H1 (cell line): ENCODE measurements around the gene BABAM2. TPM values are rescaled to one million over a fixed set of nuclear protein-coding genes. Genes with fewer than 3 reads are reported as not detected.

ENCODE experiments used
- CTCF ChIA-PET: fragments of 300-600 bp; sonication (Branson Sonifier 250); formaldehyde crosslinking; loops from one replicate; lab custom pipeline; 2021; ENCODE audit not compliant: partially characterized antibody; lab: Charles Lee
- POLR2A ChIA-PET: fragments of 300-600 bp; sonication (Branson Sonifier 250); formaldehyde crosslinking; loops from one replicate; lab custom pipeline; 2021; ENCODE audit warnings: inconsistent platforms; ENCODE audit not compliant: partially characterized antibody; lab: Charles Lee
- DNase-seq, 2 experiments: peaks; one replicate each; pipeline versions ENCODE4 v3.0.0 to v3.0.0-alpha.2; 2010 to 2022; ENCODE audit warnings: low spot score in 2 of 2, low read depth in 1 of 2, mixed read lengths in 1 of 2
- FAIRE-seq: peaks from 2 replicates; lab custom pipeline; 2011; peaks lifted over from hg19 to GRCh38; lab: Jason Lieb, UNC
- H2AFZ ChIP-seq: 2 replicates; pipeline ENCODE4 v1.8.1; 2012; ENCODE audit warnings: low read length, inconsistent platforms
- H2AK5ac ChIP-seq: 2 replicates; pipeline ENCODE4 v1.6.1; 2013; ENCODE audit warnings: low read depth, low read length
- H2BK120ac ChIP-seq: replicated peaks from 2 replicates; pipeline ENCODE3; 2013; ENCODE audit warnings: low read depth, low read length, inconsistent platforms
- H2BK12ac ChIP-seq: 2 replicates; pipeline ENCODE4 v1.6.1; 2013; ENCODE audit warnings: low read depth, low read length
- H2BK15ac ChIP-seq: 2 replicates; pipeline ENCODE4 v1.6.1; 2013; ENCODE audit warnings: low read length
- H2BK20ac ChIP-seq: 2 replicates; pipeline ENCODE4 v1.6.1; 2013; ENCODE audit warnings: low read length
- H2BK5ac ChIP-seq: 2 replicates; pipeline ENCODE4 v1.6.1; 2013; ENCODE audit warnings: low read depth, low read length
- H3K14ac ChIP-seq: 2 replicates; pipeline ENCODE4 v1.6.1; 2013; ENCODE audit warnings: inconsistent platforms; ENCODE audit not compliant: insufficient read length
- H3K18ac ChIP-seq: 2 replicates; pipeline ENCODE4 v1.6.1; 2013; ENCODE audit warnings: low read length; ENCODE audit errors: extremely low read depth
- H3K23ac ChIP-seq: 2 replicates; pipeline ENCODE4 v1.6.1; 2013; ENCODE audit warnings: inconsistent platforms; ENCODE audit not compliant: insufficient read length
- H3K23me2 ChIP-seq: 2 replicates; pipeline ENCODE4 v1.6.1; 2013; ENCODE audit warnings: low read depth, low read length
- H3K27ac ChIP-seq: 2 replicates; pipeline ENCODE4 v1.6.1; 2011; ENCODE audit warnings: low read depth, low read length, inconsistent platforms
- H3K27me3 ChIP-seq, 4 experiments: replicated peaks in 1 of 4; 1 replicate in 1 of 4; 2 replicates in 3 of 4; pipeline versions ENCODE4 v1.6.1 to v1.8.1; 2011 to 2013; ENCODE audit warnings: low read length in 3 of 4, mild to moderate bottlenecking in 3 of 4, inconsistent platforms in 2 of 4, mixed read lengths in 2 of 4, moderate library complexity in 1 of 4; ENCODE audit not compliant: control insufficient read depth in 3 of 4, insufficient read depth in 3 of 4; ENCODE audit errors: extremely low read depth in 1 of 4
- H3K36me3 ChIP-seq, 4 experiments: 2 replicates each; pipeline versions ENCODE4 v1.6.1 to v1.8.1; 2011 to 2013; ENCODE audit warnings: mild to moderate bottlenecking in 4 of 4, low read length in 3 of 4, moderate library complexity in 2 of 4, control low read depth in 1 of 4, inconsistent platforms in 1 of 4; ENCODE audit not compliant: insufficient read depth in 4 of 4, control insufficient read depth in 2 of 4
- H3K4ac ChIP-seq: replicated peaks from 2 replicates; pipeline ENCODE3; 2013; ENCODE audit warnings: low read length, low read depth, mixed read lengths, inconsistent platforms; ENCODE audit not compliant: insufficient read length
- H3K4me1 ChIP-seq, 4 experiments: replicated peaks in 1 of 4; 1 replicate in 1 of 4; 2 replicates in 3 of 4; pipeline versions ENCODE4 v1.6.1 to v1.8.1; 2011 to 2013; ENCODE audit warnings: low read length in 3 of 4, inconsistent platforms in 2 of 4, mixed read lengths in 1 of 4; ENCODE audit not compliant: insufficient read depth in 4 of 4, control insufficient read depth in 3 of 4
- H3K4me2 ChIP-seq, 2 experiments: 2 replicates each; pipeline versions ENCODE4 v1.6.1 to v1.8.1; 2011 to 2013; ENCODE audit warnings: low read depth in 2 of 2, low read length in 2 of 2, control low read depth in 1 of 2, inconsistent platforms in 1 of 2, mild to moderate bottlenecking in 1 of 2; ENCODE audit not compliant: insufficient read depth in 1 of 2
- H3K4me3 ChIP-seq, 4 experiments: fragments of 200-600, 300-600 bp in 1 of 4; sonication (generic), shearing (Covaris generic), sonication (Bioruptor Twin) in 1 of 4; 2 replicates each; pipeline versions ENCODE4 v1.5.1 to v1.8.1; 2011 to 2016; ENCODE audit warnings: low read length in 4 of 4, low read depth in 3 of 4, control low read depth in 2 of 4, inconsistent platforms in 2 of 4, mild to moderate bottlenecking in 2 of 4, mixed read lengths in 1 of 4, moderate library complexity in 1 of 4; ENCODE audit not compliant: insufficient read depth in 2 of 4; ENCODE audit errors: extremely low read depth in 1 of 4
- H3K56ac ChIP-seq: replicated peaks from 2 replicates; pipeline ENCODE3; 2013; ENCODE audit warnings: low read depth, mild to moderate bottlenecking, mixed read lengths, low read length, inconsistent platforms; ENCODE audit not compliant: insufficient read length
- H3K79me1 ChIP-seq: 2 replicates; pipeline ENCODE4 v1.6.1; 2013; ENCODE audit warnings: low read depth, low read length, control low read depth
- H3K79me2 ChIP-seq, 2 experiments: 2 replicates each; pipeline versions ENCODE4 v1.6.1 to v1.8.1; 2012 to 2013; ENCODE audit warnings: low read length in 2 of 2, mild to moderate bottlenecking in 2 of 2, inconsistent platforms in 1 of 2; ENCODE audit not compliant: insufficient read depth in 2 of 2, control insufficient read depth in 1 of 2
- H3K9ac ChIP-seq, 4 experiments: replicated peaks in 1 of 4; 1 replicate in 1 of 4; 2 replicates in 3 of 4; pipeline versions ENCODE4 v1.6.1 to v1.8.1; 2011 to 2013; ENCODE audit warnings: low read depth in 3 of 4, low read length in 3 of 4, control low read depth in 2 of 4, mild to moderate bottlenecking in 2 of 4, moderate library complexity in 2 of 4, inconsistent platforms in 1 of 4; ENCODE audit errors: extremely low read depth in 1 of 4
- H3K9me3 ChIP-seq, 2 experiments: 2 replicates each; pipeline versions ENCODE4 v1.6.1 to v1.8.1; 2012 to 2013; ENCODE audit warnings: mild to moderate bottlenecking in 2 of 2, moderate library complexity in 2 of 2, control low read depth in 1 of 2, inconsistent platforms in 1 of 2, low read depth in 1 of 2, low read length in 1 of 2, mixed read lengths in 1 of 2; ENCODE audit not compliant: insufficient read depth in 2 of 2
- H4K20me1 ChIP-seq, 2 experiments: replicated peaks in 1 of 2; 2 replicates each; pipeline versions ENCODE3 to v1.8.1; 2011 to 2013; ENCODE audit warnings: inconsistent platforms in 2 of 2, low read length in 2 of 2, mild to moderate bottlenecking in 1 of 2; ENCODE audit not compliant: insufficient read depth in 2 of 2, control insufficient read depth in 1 of 2
- H4K5ac ChIP-seq: 2 replicates; pipeline ENCODE4 v1.6.1; 2013; ENCODE audit warnings: low read length, low read depth, mixed read lengths, inconsistent platforms; ENCODE audit not compliant: insufficient read length
- H4K8ac ChIP-seq: 2 replicates; pipeline ENCODE4 v1.8.0; 2013; ENCODE audit warnings: mild to moderate bottlenecking, moderate library complexity, low read length, inconsistent platforms; ENCODE audit not compliant: insufficient read depth; ENCODE audit errors: extremely low read depth
- H4K91ac ChIP-seq: replicated peaks from 2 replicates; pipeline ENCODE3; 2013; ENCODE audit warnings: low read length, mixed read lengths, inconsistent platforms; ENCODE audit not compliant: insufficient read length
- BCL11A ChIP-seq, 2 experiments: IDR thresholded peaks; one replicate each; pipeline ENCODE4 v1.6.1; 2011; ENCODE audit warnings: low read depth in 2 of 2, low read length in 2 of 2, mild to moderate bottlenecking in 2 of 2
- BRCA1 ChIP-seq: IDR thresholded peaks from 2 replicates; pipeline ENCODE4 v1.6.1; 2012; ENCODE audit warnings: low read depth, low read length, improper control_type of control experiment
- CEBPB ChIP-seq: IDR thresholded peaks from 2 replicates; pipeline ENCODE4 v1.6.1; 2012; ENCODE audit warnings: low read depth, low read length
- CHD1 ChIP-seq: IDR thresholded peaks from 2 replicates; pipeline ENCODE4 v1.6.1; 2012; ENCODE audit warnings: low read depth, low read length, improper control_type of control experiment
- CHD2 ChIP-seq: IDR thresholded peaks from 2 replicates; pipeline ENCODE4 v1.6.1; 2012; ENCODE audit warnings: low read length, improper control_type of control experiment
- CREB1 ChIP-seq: IDR thresholded peaks from 2 replicates; pipeline ENCODE4 v1.6.1; 2012; ENCODE audit warnings: inconsistent platforms
- FOSL1 ChIP-seq: IDR thresholded peaks from 2 replicates; pipeline ENCODE4 v1.6.1; 2011; ENCODE audit warnings: mild to moderate bottlenecking, low read depth, low read length, moderate library complexity; ENCODE audit not compliant: insufficient read depth
- GABPA ChIP-seq: IDR thresholded peaks from 2 replicates; pipeline ENCODE4 v1.6.1; 2011; ENCODE audit warnings: mild to moderate bottlenecking, low read length, moderate library complexity, borderline replicate concordance; ENCODE audit not compliant: insufficient read depth
- HDAC2 ChIP-seq, 2 experiments: fragments of 300-600 bp in 1 of 2; sonication (generic) in 1 of 2; IDR thresholded peaks; 2 replicates each; pipeline ENCODE4 v1.6.1; 2011 to 2012; ENCODE audit warnings: low read depth in 2 of 2, low read length in 2 of 2, mild to moderate bottlenecking in 2 of 2, moderate library complexity in 2 of 2, borderline replicate concordance in 1 of 2, inconsistent platforms in 1 of 2
- JUN ChIP-seq: IDR thresholded peaks from 2 replicates; pipeline ENCODE4 v1.6.1; 2011; ENCODE audit warnings: low read depth, mild to moderate bottlenecking, improper control_type of control experiment, low read length
- NANOG ChIP-seq: IDR thresholded peaks from 2 replicates; pipeline ENCODE4 v1.6.1; 2011; ENCODE audit warnings: low read length, low read depth, mild to moderate bottlenecking, inconsistent platforms; ENCODE audit not compliant: insufficient read depth, poor library complexity, severe bottlenecking
- SIN3A ChIP-seq, 2 experiments: IDR thresholded peaks in 1 of 2; conservative IDR thresholded peaks in 1 of 2; 2 replicates each; pipeline ENCODE4 v1.6.1; 2011 to 2012; ENCODE audit warnings: low read length in 2 of 2, improper control_type of control experiment in 1 of 2, low read depth in 1 of 2, mild to moderate bottlenecking in 1 of 2
- TCF12 ChIP-seq: IDR thresholded peaks from 2 replicates; pipeline ENCODE4 v1.6.1; 2011; ENCODE audit warnings: low read depth, mild to moderate bottlenecking, low read length
- WGBS, 2 experiments: shearing (Covaris generic) in 1 of 2; methylation state at CpG; one replicate each; pipeline versions ENCODE4 v1.1.6 to v1.1.7; 2013 to 2015; ENCODE audit warnings: low lambda C conversion rate in 2 of 2, mixed read lengths in 2 of 2, inconsistent platforms in 1 of 2, low coverage in 1 of 2, missing lambda C conversion rate in 1 of 2; ENCODE audit not compliant: insufficient replicate concordance in 2 of 2, insufficient coverage in 1 of 2, insufficient read length in 1 of 2; ENCODE audit errors: extremely low coverage in 1 of 2, missing lambda C conversion rate in 1 of 2; 5-methylcytosine and 5-hydroxymethylcytosine counted together
- polyA plus RNA-seq, 7 experiments: library from polyadenylated mRNA; depleted of rRNA in 3 of 7; stranded (reverse) in 5 of 7; unstranded in 2 of 7; fragments of >200 nt in 5 of 7; fragments of 200-250 nt in 2 of 7; gene quantifications; 1 replicate in 5 of 7; 2 replicates in 1 of 7; 4 replicates in 1 of 7; pipeline versions ENCODE4 v1.2.1 to v1.2.3, GENCODE V29; 2011 to 2013; ENCODE audit warnings: missing spikeins in 2 of 7, mixed read lengths in 2 of 7
- total RNA-seq: library from RNA; stranded (reverse); fragmentation: NEBNext Ultra II Directional; extraction: Animal tissue kit (Norgen Biotek cat#: 25700); gene quantifications from 2 replicates; pipeline ENCODE4 v1.2.1, GENCODE V29; 2021
- TF ChIP-seq, protein P1 (sequence below): IDR thresholded peaks from 2 replicates; pipeline ENCODE4 v1.6.1; 2012; ENCODE audit warnings: inconsistent platforms

Gene BABAM2
- total and polyA plus RNA-seq, 2 of the 8 experiments (the other 6 are each of a cell fraction or from before 2014, with no cell fraction given) = 15.8 to 20.9 TPM

DNA sequence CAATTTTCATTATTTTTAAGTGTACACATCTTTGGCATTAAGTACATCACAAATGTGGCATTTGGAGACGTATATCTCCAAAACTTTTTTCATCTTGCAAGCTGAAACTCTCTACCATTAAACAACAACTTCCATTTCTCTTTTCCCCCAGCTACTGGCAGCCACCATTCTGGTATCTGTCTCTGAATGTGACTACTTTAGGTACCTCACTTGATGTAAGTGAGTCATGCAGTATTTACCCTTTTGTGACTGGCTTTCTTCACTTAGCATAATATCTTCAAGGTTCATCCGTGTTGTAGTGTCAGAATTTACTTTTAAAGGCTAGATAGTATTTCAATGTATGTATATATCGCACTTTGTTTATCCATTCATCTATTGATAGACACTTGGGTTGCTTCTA is 17.0 kb downstream of the BABAM2 start:
- Histone ChIP-seq H3K4me2 (no peak overlapping the region), H3K79me2 (no peaks in the 10 kb centered on the region), H2AK5ac (no peak overlapping the region), H2AFZ (no peak overlapping the region), H3K56ac (no peak overlapping the region), H4K91ac (no peak overlapping the region), H3K79me1 (no peaks in the 10 kb centered on the region), H2BK15ac (no peak overlapping the region), H3K4ac (no peak overlapping the region), H2BK12ac (no peak overlapping the region), H3K14ac (no peak overlapping the region), H2BK5ac (no peak overlapping the region), H2BK20ac (no peak overlapping the region), H3K9me3 (no peaks in the 10 kb centered on the region), H3K23ac (no peak overlapping the region), H4K8ac (no peak overlapping the region), H3K27me3 (no peaks in the 10 kb centered on the region), H3K4me1 (no peaks in the 10 kb centered on the region), H3K27ac (no peak overlapping the region), H4K5ac (no peak overlapping the region), H3K4me3 (no peak overlapping the region), H4K20me1 (no peaks in the 10 kb centered on the region), H2BK120ac (no peak overlapping the region), H3K23me2 (no peaks in the 10 kb centered on the region), H3K18ac (no peak overlapping the region), H3K36me3 (no peaks in the 10 kb centered on the region), H3K9ac (no peak overlapping the region)
- FAIRE-seq (no peak), DNase-seq (no peak)
- ChIA-PET POLR2A (no interaction called here), CTCF (no interaction called here)
- WGBS, 2 experiments = 52% methylated on average over 3 of the region's 3 CpGs; no CpG with 5 or more reads in 1 of the 2 experiments
- TF ChIP-seq BRCA1 (no peak), HDAC2 (IDR thresholded peaks at IDR 0.05; ENCODE audit: borderline replicate concordance in 1 of 2, low read depth in 2 of 2, low read length in 2 of 2) (no peak), BCL11A (IDR thresholded peaks at IDR 0.05; ENCODE audit: low read depth in 2 of 2, low read length in 2 of 2) (no peak), NANOG (no peak), SIN3A (conservative IDR thresholded peaks at IDR 0.05 in 1 of 2, IDR thresholded peaks at IDR 0.05 in 1 of 2; ENCODE audit: low read depth in 1 of 2, low read length in 2 of 2) (no peak), CREB1 (no peak), TCF12 (no peak), CEBPB (no peak), FOSL1 (no peak), CHD2 (no peak), GABPA (no peak), JUN (no peak), CHD1 (no peak)
- TF ChIP-seq, protein P1, sequence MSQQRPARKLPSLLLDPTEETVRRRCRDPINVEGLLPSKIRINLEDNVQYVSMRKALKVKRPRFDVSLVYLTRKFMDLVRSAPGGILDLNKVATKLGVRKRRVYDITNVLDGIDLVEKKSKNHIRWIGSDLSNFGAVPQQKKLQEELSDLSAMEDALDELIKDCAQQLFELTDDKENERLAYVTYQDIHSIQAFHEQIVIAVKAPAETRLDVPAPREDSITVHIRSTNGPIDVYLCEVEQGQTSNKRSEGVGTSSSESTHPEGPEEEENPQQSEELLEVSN = no peak
